K562 (cell line): ENCODE results near the gene TNFAIP8L1. TPM values are rescaled to one million over a fixed set of nuclear protein-coding genes. Genes with fewer than 3 reads are reported as not detected.

Experiments
- BCOR ChIP-seq: fragments of 450-650 bp; IDR thresholded peaks from 2 replicates; pipeline ENCODE4 v1.6.1; 2016
- CBX3 ChIP-seq, 2 experiments: IDR thresholded peaks; 1 replicate in 1 of 2; 2 replicates in 1 of 2; pipeline ENCODE4 v1.6.1; 2012; ENCODE audit warnings: inconsistent platforms in 2 of 2, low read length in 2 of 2, borderline replicate concordance in 1 of 2, control low read depth in 1 of 2
- HDAC2 ChIP-seq: fragments of 450-650 bp; IDR thresholded peaks from 2 replicates; pipeline ENCODE4 v1.6.1; 2016; ENCODE audit warnings: mild to moderate bottlenecking
- NEUROD1 ChIP-seq: fragments of 150-350 bp; IDR thresholded peaks from 2 replicates; pipeline ENCODE4 v1.6.1; 2014; ENCODE audit warnings: borderline replicate concordance, low read length, low read depth; ENCODE audit not compliant: partially characterized antibody
- NR2C2 ChIP-seq, 2 experiments: fragments of 200-800 bp in 1 of 2; sonication (Bioruptor generic) in 1 of 2; sonication (generic) in 1 of 2; formaldehyde crosslinking in 1 of 2; IDR thresholded peaks; 2 replicates each; pipeline versions ENCODE4 v1.6.1 to v1.8.0; 2016 to 2022; ENCODE audit warnings: mild to moderate bottlenecking in 1 of 2, missing compliant biosample characterization in 1 of 2, missing genetic modification characterization in 1 of 2, missing genetic modification reagents in 1 of 2
- PHF20 ChIP-seq: fragments of 450-650 bp; IDR thresholded peaks from 2 replicates; pipeline ENCODE4 v1.6.1; 2018; ENCODE audit not compliant: partially characterized antibody
- ZNF263 ChIP-seq: sonication (generic); formaldehyde crosslinking; IDR thresholded peaks from 2 replicates; pipeline ENCODE4 v1.8.0; 2022; ENCODE audit warnings: mild to moderate bottlenecking, missing genetic modification reagents, borderline replicate concordance
- polyA plus RNA-seq, 8 experiments: library from polyadenylated mRNA; depleted of rRNA in 4 of 8; stranded (reverse) in 5 of 8; unstranded in 3 of 8; fragments of >200 nt; fragmentation: Nextera tagmentation in 2 of 8; fragmentation: Illumina TruSeq in 1 of 8; extraction: Ambion mirVana in 2 of 8; extraction: Trizol in 1 of 8; gene quantifications; 2 replicates each; pipeline versions ENCODE4 v1.2.1 to v1.2.3, GENCODE V29; 2011 to 2014; ENCODE audit warnings: inconsistent platforms in 1 of 8, missing spikeins in 1 of 8
- total RNA-seq, 7 experiments: library from RNA; depleted of rRNA in 6 of 7; stranded (reverse); fragments of >200 nt in 6 of 7; fragmentation: Illumina TruSeq in 2 of 7; extraction: Trizol in 2 of 7; gene quantifications; 2 replicates each; pipeline versions ENCODE4 v1.2.1 to v1.2.3, GENCODE V29; 2011 to 2021; ENCODE audit warnings: low replicate concordance in 1 of 7
- TF ChIP-seq, protein P1 (sequence below): fragments of 150-350 bp; IDR thresholded peaks from 2 replicates; pipeline ENCODE4 v1.6.1; 2014; ENCODE audit warnings: low read depth, mild to moderate bottlenecking, low read length, borderline replicate concordance
- TF ChIP-seq, protein P2 (sequence below): sonication (generic); formaldehyde crosslinking; IDR thresholded peaks from 2 replicates; pipeline ENCODE4 v1.9.0; 2022; ENCODE audit warnings: mild to moderate bottlenecking, missing genetic modification reagents
- TF ChIP-seq, protein P3 (sequence below): fragments of 450-650 bp; IDR thresholded peaks from 2 replicates; pipeline ENCODE4 v1.6.1; 2016; ENCODE audit warnings: borderline replicate concordance

TNFAIP8L1 gene
- total and polyA plus RNA-seq, 9 of the 15 experiments (the other 6 are each of a cell fraction or from before 2014, with no cell fraction given): 0.69 to 9.3 (median 4.9) TPM

DNA sequence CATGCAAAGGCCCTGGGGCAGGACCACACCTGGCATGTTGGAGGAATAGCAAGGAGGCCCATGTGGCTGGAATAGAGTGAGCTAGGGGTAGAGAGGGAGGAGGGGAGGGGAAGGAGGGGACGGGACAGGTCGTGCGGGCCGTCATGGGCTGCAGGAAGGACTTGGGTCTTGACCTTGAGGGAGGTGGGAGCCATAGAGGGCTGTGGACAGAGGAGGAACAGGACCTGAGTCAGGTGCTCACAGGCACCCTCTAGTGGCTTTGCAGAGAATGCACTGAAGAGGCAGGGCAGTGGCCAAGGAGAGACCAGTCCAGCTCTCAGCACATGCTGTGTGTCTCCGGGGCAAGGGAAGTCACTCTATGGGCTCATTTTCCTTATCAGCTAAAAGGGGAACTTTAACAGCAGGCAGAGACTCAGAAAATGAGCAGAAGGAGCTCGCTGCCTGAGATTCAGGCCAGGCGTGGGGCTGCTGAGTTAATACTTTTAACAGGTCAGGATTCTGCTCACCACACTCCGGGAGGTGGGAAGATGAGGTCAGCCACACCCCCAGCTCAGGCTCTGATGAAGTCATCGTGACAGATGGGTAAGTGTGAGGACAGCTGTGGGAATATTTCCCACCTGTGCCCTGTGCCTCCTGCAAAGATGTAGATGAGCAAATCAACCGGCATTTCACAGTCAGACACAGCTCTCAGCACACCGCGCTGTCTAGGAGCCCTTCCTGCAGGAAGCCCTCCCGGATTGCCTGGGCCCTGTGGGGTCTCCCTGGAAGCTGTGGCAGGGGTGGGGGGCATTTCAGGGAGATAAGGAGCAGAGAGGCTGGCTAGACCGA, 6.0 kb upstream of the TNFAIP8L1 start (continued):
- TF ChIP-seq BCOR (peak; percentile 100), CBX3 (IDR thresholded peaks at IDR 0.05; ENCODE audit: borderline replicate concordance in 1 of 2, low read length in 2 of 2) (peak in 1 of 2 experiments; percentile 92; a peak in 2 of 3 replicates), NR2C2 (CRISPR knock-in tag; IDR thresholded peaks at IDR 0.05) (peak; percentile 63; the same call in 1 of the 2 replicates), NR2C2 (tag; IDR thresholded peaks at IDR 0.05) (peak; percentile 77), ZNF263 (peak; percentile 66; the same call in 1 of the 2 replicates), PHF20 (peak; percentile 81), HDAC2 (peak; percentile 98), NEUROD1 (peak; percentile 44)
- TF ChIP-seq, protein P1, sequence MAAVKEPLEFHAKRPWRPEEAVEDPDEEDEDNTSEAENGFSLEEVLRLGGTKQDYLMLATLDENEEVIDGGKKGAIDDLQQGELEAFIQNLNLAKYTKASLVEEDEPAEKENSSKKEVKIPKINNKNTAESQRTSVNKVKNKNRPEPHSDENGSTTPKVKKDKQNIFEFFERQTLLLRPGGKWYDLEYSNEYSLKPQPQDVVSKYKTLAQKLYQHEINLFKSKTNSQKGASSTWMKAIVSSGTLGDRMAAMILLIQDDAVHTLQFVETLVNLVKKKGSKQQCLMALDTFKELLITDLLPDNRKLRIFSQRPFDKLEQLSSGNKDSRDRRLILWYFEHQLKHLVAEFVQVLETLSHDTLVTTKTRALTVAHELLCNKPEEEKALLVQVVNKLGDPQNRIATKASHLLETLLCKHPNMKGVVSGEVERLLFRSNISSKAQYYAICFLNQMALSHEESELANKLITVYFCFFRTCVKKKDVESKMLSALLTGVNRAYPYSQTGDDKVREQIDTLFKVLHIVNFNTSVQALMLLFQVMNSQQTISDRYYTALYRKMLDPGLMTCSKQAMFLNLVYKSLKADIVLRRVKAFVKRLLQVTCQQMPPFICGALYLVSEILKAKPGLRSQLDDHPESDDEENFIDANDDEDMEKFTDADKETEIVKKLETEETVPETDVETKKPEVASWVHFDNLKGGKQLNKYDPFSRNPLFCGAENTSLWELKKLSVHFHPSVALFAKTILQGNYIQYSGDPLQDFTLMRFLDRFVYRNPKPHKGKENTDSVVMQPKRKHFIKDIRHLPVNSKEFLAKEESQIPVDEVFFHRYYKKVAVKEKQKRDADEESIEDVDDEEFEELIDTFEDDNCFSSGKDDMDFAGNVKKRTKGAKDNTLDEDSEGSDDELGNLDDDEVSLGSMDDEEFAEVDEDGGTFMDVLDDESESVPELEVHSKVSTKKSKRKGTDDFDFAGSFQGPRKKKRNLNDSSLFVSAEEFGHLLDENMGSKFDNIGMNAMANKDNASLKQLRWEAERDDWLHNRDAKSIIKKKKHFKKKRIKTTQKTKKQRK: no peak
- TF ChIP-seq, protein P2, sequence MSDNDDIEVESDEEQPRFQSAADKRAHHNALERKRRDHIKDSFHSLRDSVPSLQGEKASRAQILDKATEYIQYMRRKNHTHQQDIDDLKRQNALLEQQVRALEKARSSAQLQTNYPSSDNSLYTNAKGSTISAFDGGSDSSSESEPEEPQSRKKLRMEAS (CRISPR knock-in tag): peak; percentile 82
- TF ChIP-seq, protein P3, sequence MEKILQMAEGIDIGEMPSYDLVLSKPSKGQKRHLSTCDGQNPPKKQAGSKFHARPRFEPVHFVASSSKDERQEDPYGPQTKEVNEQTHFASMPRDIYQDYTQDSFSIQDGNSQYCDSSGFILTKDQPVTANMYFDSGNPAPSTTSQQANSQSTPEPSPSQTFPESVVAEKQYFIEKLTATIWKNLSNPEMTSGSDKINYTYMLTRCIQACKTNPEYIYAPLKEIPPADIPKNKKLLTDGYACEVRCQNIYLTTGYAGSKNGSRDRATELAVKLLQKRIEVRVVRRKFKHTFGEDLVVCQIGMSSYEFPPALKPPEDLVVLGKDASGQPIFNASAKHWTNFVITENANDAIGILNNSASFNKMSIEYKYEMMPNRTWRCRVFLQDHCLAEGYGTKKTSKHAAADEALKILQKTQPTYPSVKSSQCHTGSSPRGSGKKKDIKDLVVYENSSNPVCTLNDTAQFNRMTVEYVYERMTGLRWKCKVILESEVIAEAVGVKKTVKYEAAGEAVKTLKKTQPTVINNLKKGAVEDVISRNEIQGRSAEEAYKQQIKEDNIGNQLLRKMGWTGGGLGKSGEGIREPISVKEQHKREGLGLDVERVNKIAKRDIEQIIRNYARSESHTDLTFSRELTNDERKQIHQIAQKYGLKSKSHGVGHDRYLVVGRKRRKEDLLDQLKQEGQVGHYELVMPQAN: peak; percentile 52; the same call in 1 of the 2 replicates
